Adipose tissue (tissue), 3 donors: Measurements from ENCODE around the gene C10orf62. TPM values are rescaled to one million over a fixed set of nuclear protein-coding genes. Genes with fewer than 3 reads are reported as not detected.

Experiments
- polyA plus RNA-seq, 3 donors: library from polyadenylated mRNA; stranded (reverse); fragments of 200-250 nt; gene quantifications; one replicate each; pipeline ENCODE4 v1.2.3, GENCODE V29; 2013
- donor health status: healthy with polysubstance abuse.
- donor health status: Bipolar disorder and iron deficiency.
- donor health status: healthy.

C10orf62 gene
- polyA plus RNA-seq, 3 donors, result 0.10 TPM; not detected in 2

Other genes with a start within 250 kb of the C10orf62 start
- 10 to 100 TPM; 10.9 to 22.4 (median 17.4) TPM for gene RRP12, start 188.4 kb upstream of the C10orf62 start, polyA plus RNA-seq
- 100 to 1,000 TPM in 2 of 3 donors, 10 to 100 TPM in 1; 77.7 to 201 (median 193) TPM for gene PGAM1, start 163.5 kb upstream of the C10orf62 start, polyA plus RNA-seq
- 10 to 100 TPM; 25.5 to 30.5 (median 26.0) TPM for gene EXOSC1, start 143.7 kb upstream of the C10orf62 start, polyA plus RNA-seq
- 10 to 100 TPM; 19.6 to 31.8 (median 25.2) TPM for gene ZDHHC16, start 143.5 kb upstream of the C10orf62 start, polyA plus RNA-seq
- 10 to 100 TPM; 30.1 to 47.9 (median 31.4) TPM for gene MMS19, start 91.3 kb upstream of the C10orf62 start, polyA plus RNA-seq
- 10 to 100 TPM in 2 of 3 donors, 1 to 10 TPM in 1; 8.0 to 38.8 (median 24.9) TPM for gene UBTD1, start 90.8 kb upstream of the C10orf62 start, polyA plus RNA-seq
- gene ANKRD2, start 16.9 kb upstream of the C10orf62 start, polyA plus RNA-seq, result 1 to 10 TPM in 1 of 3 donors, under 1 TPM in 2; 0.21 to 2.5 (median 0.67) TPM
- gene HOGA1, start 5.3 kb upstream of the C10orf62 start, polyA plus RNA-seq, result 1 to 10 TPM; 1.2 to 6.6 (median 4.6) TPM
- gene MORN4, start 43.8 kb downstream of the C10orf62 start, polyA plus RNA-seq, result 1 to 10 TPM; 2.8 to 4.6 (median 4.0) TPM
- gene PI4K2A, start 51.0 kb downstream of the C10orf62 start, polyA plus RNA-seq, result 1 to 10 TPM; 2.7 to 9.7 (median 8.6) TPM
- 10 to 100 TPM in 2 of 3 donors, 1 to 10 TPM in 1; 8.5 to 38.3 (median 27.8) TPM for gene AVPI1, start 97.5 kb downstream of the C10orf62 start, polyA plus RNA-seq
- gene MARVELD1, start 124.0 kb downstream of the C10orf62 start, polyA plus RNA-seq, result 10 to 100 TPM in 1 of 3 donors, 1 to 10 TPM in 2; 4.5 to 29.9 (median 8.7) TPM
- 10 to 100 TPM; 13.5 to 16.4 (median 14.6) TPM for gene ZFYVE27, start 147.4 kb downstream of the C10orf62 start, polyA plus RNA-seq
- gene SFRP5, start 182.3 kb downstream of the C10orf62 start, polyA plus RNA-seq, result 10 to 100 TPM in 1 of 3 donors, under 1 TPM in 2; 0.11 to 86.2 (median 0.67) TPM